Caki2 (cell line): ENCODE measurements around the gene TNS3. TPM values are rescaled to one million over a fixed set of nuclear protein-coding genes. Genes with fewer than 3 reads are reported as not detected.

Experiments used
- DNase-seq: peaks from one replicate; pipeline ENCODE4 v3.0.0-alpha.2; 2015; ENCODE audit warnings: low read depth
- in situ Hi-C: cut with HindIII; loops from 2 replicates; pipeline ENCODE4 v1.10.0; 2016; ENCODE audit warnings: low sequenced_read_pairs, low pct_unique_long_range_greater_than_20kb, mixed read lengths
- total RNA-seq: library from RNA; depleted of rRNA; stranded (reverse); fragments of >200 nt; shearing (Covaris generic); gene quantifications from 2 replicates; pipeline ENCODE4 v1.2.3, GENCODE V29; 2014; ENCODE audit warnings: low replicate concordance

TNS3 gene
- total RNA-seq, 1 experiment from 2014 or later = 50.5 TPM

DNA sequence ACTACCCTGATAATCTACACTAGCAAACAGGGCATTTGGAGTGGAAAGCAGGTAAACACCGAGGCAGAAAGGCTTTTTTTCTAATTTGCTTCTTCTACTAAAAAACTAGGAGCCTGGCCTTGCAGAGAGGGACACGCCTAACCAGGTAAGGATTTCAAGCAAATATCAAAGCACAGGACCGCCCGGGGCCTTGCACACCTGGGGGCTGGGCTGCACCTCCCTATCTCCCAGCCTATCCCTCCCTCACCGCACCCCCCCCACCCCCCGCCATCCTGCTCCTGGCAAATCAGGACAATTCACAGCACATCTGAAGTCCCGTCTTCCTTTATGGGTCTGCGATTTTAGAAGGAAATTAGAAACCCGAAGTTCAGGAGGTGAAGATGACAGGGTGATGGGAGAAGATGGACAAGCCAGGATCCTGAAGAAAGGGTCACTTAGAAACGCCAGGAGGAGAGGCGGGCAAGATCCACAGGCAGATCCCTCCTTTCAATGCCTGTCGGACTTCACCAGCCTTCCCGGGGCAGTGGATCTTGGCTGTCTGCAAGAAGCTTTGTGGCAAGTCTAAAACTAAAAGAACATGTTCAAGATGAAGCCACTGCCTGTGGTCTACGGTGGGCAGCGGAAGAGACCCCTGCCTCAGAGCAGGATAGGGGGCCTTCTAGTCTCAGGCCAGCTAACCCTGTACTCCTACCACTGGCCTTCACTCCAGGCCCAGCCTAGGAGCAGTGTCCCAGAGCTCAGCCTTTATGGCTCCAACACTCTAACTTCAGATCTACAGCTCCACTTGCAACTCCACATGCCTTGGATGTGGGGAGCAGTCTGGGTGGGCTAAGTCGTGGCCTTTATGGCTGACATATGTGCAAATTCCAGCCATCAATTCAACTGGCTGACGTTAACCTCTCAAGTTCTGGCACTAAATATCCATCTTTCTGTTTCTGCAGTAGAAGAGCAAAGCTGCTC lies 43.9 kb downstream of the TNS3 start:
- in situ Hi-C loops = no loop called here
- DNase-seq = no peak

- DNase-seq = no peak
- in situ Hi-C loops = no loop called here
These were observed 45.0 kb downstream of the TNS3 start for GRCh38 chr7:47536661-47537611.

GRCh38 chr7:47535704-47536628 lies 45.9 kb downstream of the TNS3 start:
- in situ Hi-C loops = no loop called here
- DNase-seq = no peak

- no peak for DNase-seq
- in situ Hi-C loops = no loop called here
These were observed 46.7 kb downstream of the TNS3 start for GRCh38 chr7:47535035-47535703.

GRCh38 chr7:47534322-47535034 lies 47.4 kb downstream of the TNS3 start:
- in situ Hi-C loops = no loop called here
- DNase-seq = no peak

GRCh38 chr7:47531584-47532492 lies 50.1 kb downstream of the TNS3 start:
- in situ Hi-C loops = no loop called here
- DNase-seq = no peak

DNA sequence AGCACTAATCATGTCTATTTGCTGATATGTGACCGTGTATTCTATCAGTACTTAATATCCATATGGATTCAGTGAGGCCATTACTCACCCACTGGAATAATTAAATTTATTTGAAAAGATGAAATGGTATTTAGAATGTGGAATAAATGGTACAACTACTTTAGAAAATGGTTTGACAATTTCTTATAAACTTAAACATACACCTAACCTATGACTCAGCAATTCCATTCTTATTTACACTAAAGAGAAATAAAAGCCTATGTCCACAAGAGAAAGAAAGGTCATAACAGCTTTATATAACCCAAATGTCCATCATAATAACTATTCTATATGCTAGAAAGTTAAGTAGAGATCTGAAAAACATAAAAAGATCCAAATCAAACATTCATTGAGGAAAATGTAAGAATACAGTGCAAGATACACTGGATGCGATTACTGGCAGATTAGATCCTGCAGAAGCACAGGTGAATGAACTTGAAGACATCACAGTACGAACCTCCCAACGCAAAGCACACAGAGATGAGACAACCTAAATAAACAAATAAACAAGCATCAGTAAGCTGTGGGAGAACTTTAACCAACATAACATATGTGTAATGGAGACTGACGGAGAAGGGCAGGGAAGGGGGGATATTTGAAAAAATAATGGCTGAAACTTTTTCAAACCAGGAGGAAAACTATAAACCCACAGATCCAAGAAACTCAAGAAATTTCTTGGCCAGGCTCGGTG lies 51.9 kb downstream of the TNS3 start:
- DNase-seq = no peak
- in situ Hi-C loops = no loop called here

DNA sequence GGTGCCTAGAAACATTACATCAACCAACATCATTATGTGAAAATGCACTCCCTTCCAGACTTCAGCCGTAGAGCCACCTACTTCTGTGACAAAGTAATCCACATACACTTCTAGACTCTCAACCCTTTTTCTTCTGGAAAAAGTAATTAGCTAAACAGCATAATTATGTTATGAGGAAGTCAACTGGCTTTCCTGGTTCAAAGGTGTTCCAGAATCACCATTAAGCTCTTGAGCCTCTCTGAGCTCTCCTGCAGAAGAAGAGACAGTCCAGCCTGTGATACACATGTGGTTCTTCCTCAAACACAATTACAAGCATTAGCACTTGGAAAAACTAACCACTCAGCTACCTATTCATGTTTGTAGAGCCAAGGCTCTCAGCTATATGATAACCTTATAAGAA lies 52.5 kb downstream of the TNS3 start:
- in situ Hi-C loops = no loop called here
- DNase-seq = no peak

- no peak for DNase-seq
- in situ Hi-C loops = no loop called here
These were observed 53.4 kb downstream of the TNS3 start for GRCh38 chr7:47528471-47528870.

- in situ Hi-C loops = no loop called here
- DNase-seq = no peak
These were observed 55.4 kb downstream of the TNS3 start for GRCh38 chr7:47526466-47526865.

DNA sequence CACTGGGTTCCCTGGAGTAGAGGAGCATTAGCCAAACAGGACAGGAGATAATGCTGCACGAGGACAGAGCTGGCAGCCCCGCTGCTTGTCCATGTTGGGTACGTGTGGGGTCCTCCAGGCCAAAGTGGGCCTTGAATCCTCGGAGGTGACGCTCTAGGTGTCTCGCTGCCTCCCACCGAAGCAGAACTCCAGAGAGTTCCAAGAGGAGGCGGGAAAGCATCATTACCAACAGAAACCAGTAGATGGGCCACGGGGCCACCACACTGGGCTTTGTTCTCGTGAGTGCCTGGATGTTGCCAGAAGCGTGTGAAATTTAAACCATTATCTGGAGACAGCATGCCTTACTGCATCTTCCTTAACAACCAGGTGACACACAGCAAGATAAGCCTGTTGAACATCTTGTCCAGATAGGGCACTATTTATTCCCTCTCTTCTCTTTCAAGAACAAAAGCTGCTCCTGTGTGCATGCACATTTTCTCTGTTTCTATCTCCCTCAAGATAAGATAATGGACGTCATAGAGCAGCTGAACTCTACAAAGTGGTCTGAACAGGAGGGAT lies 56.8 kb downstream of the TNS3 start:
- DNase-seq = no peak
- in situ Hi-C loops = no loop called here

GRCh38 chr7:47523401-47523800 lies 58.5 kb downstream of the TNS3 start:
- no peak for DNase-seq
- in situ Hi-C loops = no loop called here

DNA sequence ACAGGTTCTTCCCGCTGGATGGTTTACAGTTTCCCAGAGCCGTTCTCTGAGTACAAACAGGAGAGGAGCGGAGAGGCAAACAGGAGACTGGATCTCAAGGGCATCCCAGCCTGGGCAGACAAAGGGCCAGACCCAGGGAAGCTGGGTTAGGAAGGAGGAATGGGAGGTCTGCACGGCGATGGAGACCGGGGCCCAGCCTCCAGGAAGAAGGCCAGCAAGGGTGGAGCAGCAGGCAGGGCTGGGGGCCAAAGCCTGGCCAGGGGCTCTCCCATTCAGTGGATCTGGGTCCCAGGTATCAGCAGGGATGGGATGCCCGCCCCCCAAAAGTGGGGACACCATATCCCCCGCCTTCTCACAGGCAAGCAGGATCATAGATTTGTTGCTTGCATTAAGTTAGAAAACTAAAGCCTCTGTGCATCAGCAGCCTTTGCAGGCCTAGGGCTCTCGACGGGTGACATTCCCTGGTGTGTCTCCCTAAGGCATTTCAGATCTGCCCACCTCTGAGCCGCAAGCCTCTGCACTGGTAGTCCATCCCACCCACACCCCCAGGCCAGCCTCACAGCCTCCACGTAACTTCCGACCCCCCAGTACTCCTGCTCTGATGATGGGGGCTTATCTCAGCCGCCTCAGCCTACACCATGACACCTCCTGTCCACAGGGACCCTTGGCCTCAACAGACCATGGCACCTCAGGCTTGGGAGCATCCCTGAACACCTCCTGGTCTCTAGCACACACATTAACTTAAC lies 59.9 kb downstream of the TNS3 start:
- in situ Hi-C loops = no loop called here
- no peak for DNase-seq

DNA sequence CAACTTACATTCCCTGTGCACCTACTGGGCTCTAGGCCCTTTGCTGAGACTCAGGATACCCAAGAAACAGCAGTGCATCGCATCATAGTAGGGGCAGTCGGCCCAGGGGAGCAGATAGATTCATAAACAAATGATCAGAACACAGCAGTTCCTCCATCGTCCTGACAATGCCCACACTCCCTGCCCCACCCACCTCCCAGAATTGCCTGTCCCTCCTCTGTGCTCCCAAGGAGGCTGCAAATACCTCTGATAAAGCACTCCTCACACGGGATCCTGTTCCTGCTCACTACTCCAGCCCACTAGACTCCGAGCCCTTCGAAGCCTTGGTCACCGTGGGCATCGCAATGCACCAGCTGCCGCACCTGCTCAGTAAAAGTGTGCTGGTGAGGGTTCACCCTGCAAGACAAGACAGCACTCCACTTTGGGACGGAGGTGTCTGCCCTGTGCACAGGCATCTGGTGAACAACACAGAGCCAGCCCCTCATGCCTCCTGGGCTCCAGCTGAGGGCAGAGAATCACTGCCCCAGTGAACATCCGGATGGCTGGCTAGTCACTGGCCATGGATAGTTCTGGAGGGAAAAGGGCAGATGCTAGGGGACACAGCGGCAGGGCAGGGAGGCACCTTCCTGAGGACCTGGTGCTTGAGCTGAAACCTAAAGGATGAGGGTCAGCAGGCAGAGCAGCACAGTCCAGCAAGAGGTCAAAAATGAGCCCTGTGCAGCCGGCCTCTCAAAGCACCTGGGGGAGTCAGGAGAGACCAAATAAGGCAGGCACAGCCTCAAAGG lies 60.7 kb downstream of the TNS3 start:
- DNase-seq = no peak
- in situ Hi-C loops = no loop called here
